ENCODE measurements around the gene MOCS2.

The MOCS2 gene

GRCh38 chr5:53092242-53092641, 17.3 kb downstream of the MOCS2 start:
- no peak for DNase-seq

- no peak for DNase-seq
Measured at GRCh38 chr5:53091289-53091688, 18.3 kb downstream of the MOCS2 start.

- DNase-seq: no peak
Measured at GRCh38 chr5:53090229-53090628, 19.3 kb downstream of the MOCS2 start.

- DNase-seq: peak in 1 of 2 donors; percentile 49
Measured at GRCh38 chr5:53089481-53089991, 20.0 kb downstream of the MOCS2 start.

GRCh38 chr5:53087621-53088121, 21.9 kb downstream of the MOCS2 start:
- no peak for DNase-seq

- no peak for DNase-seq
Measured at GRCh38 chr5:53087171-53087570, 22.4 kb downstream of the MOCS2 start.

GRCh38 chr5:53084546-53085255, 24.9 kb downstream of the MOCS2 start:
- DNase-seq: peak in 1 of 2 donors; percentile 6

- no peak for DNase-seq
Measured at GRCh38 chr5:53083927-53084326, 25.6 kb downstream of the MOCS2 start.

- peak in 1 of 2 donors; percentile 5 for DNase-seq
Measured at GRCh38 chr5:53080271-53080670, 29.3 kb downstream of the MOCS2 start.

- DNase-seq: no peak
Measured at GRCh38 chr5:53076014-53076583, 33.5 kb downstream of the MOCS2 start.

GRCh38 chr5:53073348-53073747, 36.2 kb downstream of the MOCS2 start:
- no peak for DNase-seq

- no peak for DNase-seq
Measured at GRCh38 chr5:53071738-53072137, 37.8 kb downstream of the MOCS2 start.

- DNase-seq: no peak
Measured at GRCh38 chr5:53071298-53071697, 38.3 kb downstream of the MOCS2 start.

- DNase-seq: peak in 1 of 2 donors; percentile 22
Measured at GRCh38 chr5:53069626-53070025, 39.9 kb downstream of the MOCS2 start.

GRCh38 chr5:53068291-53068836, 41.2 kb downstream of the MOCS2 start:
- DNase-seq: no peak

- no peak for DNase-seq
Measured at GRCh38 chr5:53067641-53068040, 41.9 kb downstream of the MOCS2 start.

GRCh38 chr5:53066088-53066487, 43.5 kb downstream of the MOCS2 start:
- DNase-seq: no peak

GRCh38 chr5:53063791-53064190, 45.8 kb downstream of the MOCS2 start:
- DNase-seq: no peak

- no peak for DNase-seq
Measured at GRCh38 chr5:53063176-53063575, 46.4 kb downstream of the MOCS2 start.

- DNase-seq: no peak
Measured at GRCh38 chr5:53059281-53059680, 50.3 kb downstream of the MOCS2 start.

- no peak for DNase-seq
Measured at GRCh38 chr5:53055365-53055764, 54.2 kb downstream of the MOCS2 start.

- no peak for DNase-seq
Measured at GRCh38 chr5:53053364-53053763, 56.2 kb downstream of the MOCS2 start.

- no peak for DNase-seq
Measured at GRCh38 chr5:53052499-53052898, 57.1 kb downstream of the MOCS2 start.

- DNase-seq: no peak
Measured at GRCh38 chr5:53048248-53048647, 61.3 kb downstream of the MOCS2 start.

All from CD4-positive, alpha-beta T cell treated with Interferon alpha-2 for 1 hour (primary cell).